H1 (cell line): ENCODE measurements around the gene SMIM44. TPM values are rescaled to one million over a fixed set of nuclear protein-coding genes. Genes with fewer than 3 reads are reported as not detected.

Experiments used
- HDAC2 ChIP-seq, 2 experiments: fragments of 300-600 bp in 1 of 2; sonication (generic) in 1 of 2; IDR thresholded peaks; 2 replicates each; pipeline ENCODE4 v1.6.1; 2011 to 2012; ENCODE audit warnings: low read depth in 2 of 2, low read length in 2 of 2, mild to moderate bottlenecking in 2 of 2, moderate library complexity in 2 of 2, borderline replicate concordance in 1 of 2, inconsistent platforms in 1 of 2
- POLR2A ChIP-seq, 2 experiments: IDR thresholded peaks; 1 replicate in 1 of 2; 2 replicates in 1 of 2; pipeline ENCODE4 v1.6.1; 2011; ENCODE audit warnings: low read depth in 2 of 2, low read length in 2 of 2, mild to moderate bottlenecking in 2 of 2; ENCODE audit errors: control extremely low read depth in 1 of 2
- polyA plus RNA-seq, 7 experiments: library from polyadenylated mRNA; depleted of rRNA in 3 of 7; stranded (reverse) in 5 of 7; unstranded in 2 of 7; fragments of >200 nt in 5 of 7; fragments of 200-250 nt in 2 of 7; gene quantifications; 1 replicate in 5 of 7; 2 replicates in 1 of 7; 4 replicates in 1 of 7; pipeline versions ENCODE4 v1.2.1 to v1.2.3, GENCODE V29; 2011 to 2013; ENCODE audit warnings: missing spikeins in 2 of 7, mixed read lengths in 2 of 7
- total RNA-seq: library from RNA; stranded (reverse); fragmentation: NEBNext Ultra II Directional; extraction: Animal tissue kit (Norgen Biotek cat#: 25700); gene quantifications from 2 replicates; pipeline ENCODE4 v1.2.1, GENCODE V29; 2021

The SMIM44 gene
- total and polyA plus RNA-seq, 2 of the 8 experiments (the other 6 are each of a cell fraction or from before 2014, with no cell fraction given) = not detected

- TF ChIP-seq HDAC2 (IDR thresholded peaks at IDR 0.05; ENCODE audit: borderline replicate concordance in 1 of 2, low read depth in 2 of 2, low read length in 2 of 2) (no peak), POLR2A (IDR thresholded peaks at IDR 0.05; ENCODE audit: control extremely low read depth in 1 of 2, low read depth in 2 of 2, low read length in 2 of 2) (no peak)
Measured at GRCh38 chr19:3496392-3497273, 13.4 kb upstream of the SMIM44 start (continued).
